Uterus (tissue), 4 donors: ENCODE data around the gene MTCL1. TPM values are rescaled to one million over a fixed set of nuclear protein-coding genes. Genes with fewer than 3 reads are reported as not detected.

ENCODE experiments used
- DNase-seq, 2 donors: peaks; one replicate each; pipeline ENCODE4 v3.0.0-alpha.2; 2019 to 2020
- H3K27ac ChIP-seq, 2 donors: fragments of 200-600 bp; sonication (generic); 1 replicate in 1 of 2; 2 replicates in 1 of 2; pipeline ENCODE4 v1.5.1; 2016 to 2018
- H3K27me3 ChIP-seq, 2 donors: fragments of 200-600 bp; sonication (generic); one replicate each; pipeline ENCODE4 v1.5.1; 2018 to 2019; ENCODE audit warnings: control low read depth in 1 of 2
- H3K36me3 ChIP-seq, 2 donors: fragments of 200-600 bp; sonication (generic); one replicate each; pipeline ENCODE4 v1.5.1; 2019; ENCODE audit warnings: control low read depth in 1 of 2
- H3K4me1 ChIP-seq, 2 donors: fragments of 200-600 bp; sonication (generic); one replicate each; pipeline ENCODE4 v1.5.1; 2018 to 2019; ENCODE audit warnings: control low read depth in 1 of 2
- H3K4me3 ChIP-seq, 2 donors: fragments of 200-600 bp; sonication (generic); 1 replicate in 1 of 2; 2 replicates in 1 of 2; pipeline ENCODE4 v1.5.1; 2018 to 2019; ENCODE audit warnings: mild to moderate bottlenecking in 1 of 2
- H3K9me3 ChIP-seq, 2 donors: fragments of 200-600 bp; sonication (generic); one replicate each; pipeline ENCODE4 v1.5.1; 2019; ENCODE audit warnings: control low read depth in 1 of 2
- POLR2A ChIP-seq, 2 donors: fragments of 450-650 bp; IDR thresholded peaks; one replicate each; pipeline ENCODE4 v1.6.1; 2016; ENCODE audit warnings: antibody characterized with exemption in 2 of 2, mild to moderate bottlenecking in 1 of 2, moderate library complexity in 1 of 2
- intact Hi-C: fragments of 100-400 bp; cut with DNase I; formaldehyde crosslinking; loops from one replicate; pipeline ENCODE4 v1.15.1; 2023; ENCODE audit warnings: low total_unique reads
- total RNA-seq, 4 donors: library from RNA; depleted of rRNA in 3 of 4; stranded (reverse); fragments of >200 nt in 3 of 4; gene quantifications; one replicate each; pipeline versions ENCODE4 v1.1.0 to v1.2.4, GENCODE V29; 2014 to 2023
- TF ChIP-seq, protein P1 (sequence below), 4 experiments: fragments of 200-600 bp in 2 of 4; fragments of 450-650 bp in 2 of 4; sonication (generic) in 2 of 4; IDR thresholded peaks; one replicate each; pipeline ENCODE4 v1.5.1; 2016 to 2019; ENCODE audit warnings: antibody characterized with exemption in 4 of 4, mild to moderate bottlenecking in 2 of 4, moderate library complexity in 1 of 4
- donor health status: DM: yes; HTN: yes; CAD: no.

MTCL1 gene
- total RNA-seq, 4 donors from 2014 or later: 8.8 to 25.9 (median 11.0) TPM; not detected in 1

DNA sequence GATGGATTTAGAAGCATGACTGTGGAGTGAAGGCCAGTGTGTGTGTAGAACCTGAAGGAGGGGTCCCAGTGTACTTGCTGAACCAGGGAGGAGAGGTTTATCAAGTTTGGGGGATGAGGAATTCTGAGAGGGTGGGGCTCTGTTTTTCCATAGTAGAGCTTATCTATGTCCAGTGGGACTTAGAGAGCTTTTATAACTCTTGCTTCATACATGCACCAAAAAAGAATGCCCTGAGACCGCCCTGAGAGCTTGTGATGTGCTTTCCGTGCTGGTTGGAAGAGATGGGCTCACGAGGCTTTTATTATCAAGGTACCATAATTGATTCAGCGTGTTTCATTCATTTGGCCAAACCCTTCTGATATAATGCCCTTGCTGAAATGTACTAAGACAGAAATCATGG is 100.2 kb downstream of the MTCL1 start:
- Histone ChIP-seq H3K4me3 (no peak overlapping the region), H3K9me3 (no peaks in the 10 kb centered on the region), H3K4me1 (no peaks in the 10 kb centered on the region), H3K27me3 (no peaks in the 10 kb centered on the region), H3K27ac (no peak overlapping the region), H3K36me3 (no peaks in the 10 kb centered on the region)
- DNase-seq: no peak
- intact Hi-C loops: no loop called here
- no peak for TF ChIP-seq POLR2A (IDR thresholded peaks at IDR 0.05)
- TF ChIP-seq, protein P1, sequence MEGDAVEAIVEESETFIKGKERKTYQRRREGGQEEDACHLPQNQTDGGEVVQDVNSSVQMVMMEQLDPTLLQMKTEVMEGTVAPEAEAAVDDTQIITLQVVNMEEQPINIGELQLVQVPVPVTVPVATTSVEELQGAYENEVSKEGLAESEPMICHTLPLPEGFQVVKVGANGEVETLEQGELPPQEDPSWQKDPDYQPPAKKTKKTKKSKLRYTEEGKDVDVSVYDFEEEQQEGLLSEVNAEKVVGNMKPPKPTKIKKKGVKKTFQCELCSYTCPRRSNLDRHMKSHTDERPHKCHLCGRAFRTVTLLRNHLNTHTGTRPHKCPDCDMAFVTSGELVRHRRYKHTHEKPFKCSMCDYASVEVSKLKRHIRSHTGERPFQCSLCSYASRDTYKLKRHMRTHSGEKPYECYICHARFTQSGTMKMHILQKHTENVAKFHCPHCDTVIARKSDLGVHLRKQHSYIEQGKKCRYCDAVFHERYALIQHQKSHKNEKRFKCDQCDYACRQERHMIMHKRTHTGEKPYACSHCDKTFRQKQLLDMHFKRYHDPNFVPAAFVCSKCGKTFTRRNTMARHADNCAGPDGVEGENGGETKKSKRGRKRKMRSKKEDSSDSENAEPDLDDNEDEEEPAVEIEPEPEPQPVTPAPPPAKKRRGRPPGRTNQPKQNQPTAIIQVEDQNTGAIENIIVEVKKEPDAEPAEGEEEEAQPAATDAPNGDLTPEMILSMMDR (IDR thresholded peaks at IDR 0.05): no peak

DNA sequence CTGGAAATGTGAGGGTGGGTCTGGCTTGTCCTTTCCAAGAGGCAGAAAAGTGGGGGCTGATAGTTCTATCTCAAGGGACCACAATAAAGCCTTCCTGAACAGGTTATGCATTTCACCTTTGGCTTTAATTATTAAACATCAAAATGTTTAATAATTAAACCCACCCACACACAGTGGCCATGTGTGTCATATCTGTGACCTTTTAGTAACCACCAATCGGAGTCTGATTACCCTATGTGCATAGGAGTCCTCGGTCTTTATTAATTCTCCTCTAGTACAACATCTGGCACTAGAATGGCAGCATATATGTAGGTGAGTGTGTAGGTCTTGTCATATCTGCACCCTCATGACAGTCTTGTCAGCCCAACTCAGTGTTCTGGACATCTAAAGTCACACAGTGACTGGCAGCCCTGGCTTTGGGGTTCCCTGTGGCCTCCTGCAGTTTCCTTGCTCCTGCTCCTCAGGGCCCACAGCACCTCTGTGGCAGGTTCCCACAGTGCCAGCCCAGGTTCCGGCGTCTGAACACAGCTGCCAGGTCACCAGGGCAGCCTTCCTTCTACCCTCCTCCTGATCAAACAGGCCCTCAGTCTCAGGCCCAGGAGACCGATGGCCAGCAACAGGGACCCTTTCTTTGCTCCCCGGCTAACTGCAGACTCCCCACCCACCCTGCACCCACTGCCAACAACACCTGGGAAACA is 100.9 kb downstream of the MTCL1 start:
- Histone ChIP-seq H3K4me3 (no peak overlapping the region), H3K36me3 (no peaks in the 10 kb centered on the region), H3K27ac (no peak overlapping the region), H3K27me3 (no peaks in the 10 kb centered on the region), H3K4me1 (no peaks in the 10 kb centered on the region), H3K9me3 (no peaks in the 10 kb centered on the region)
- intact Hi-C loops: no loop called here
- no peak for TF ChIP-seq POLR2A (IDR thresholded peaks at IDR 0.05)
- TF ChIP-seq, protein P1 (IDR thresholded peaks at IDR 0.05): no peak
- DNase-seq: no peak

GRCh38 chr18:8806798-8807487 is 101.6 kb downstream of the MTCL1 start:
- Histone ChIP-seq H3K4me3 (no peak overlapping the region), H3K9me3 (no peaks in the 10 kb centered on the region), H3K4me1 (no peaks in the 10 kb centered on the region), H3K27me3 (no peaks in the 10 kb centered on the region), H3K27ac (no peak overlapping the region), H3K36me3 (no peaks in the 10 kb centered on the region)
- DNase-seq: no peak
- TF ChIP-seq, protein P1 (IDR thresholded peaks at IDR 0.05): no peak
- TF ChIP-seq POLR2A (IDR thresholded peaks at IDR 0.05): no peak
- intact Hi-C loops: no loop called here

GRCh38 chr18:8807488-8807805 is 102.1 kb downstream of the MTCL1 start:
- Histone ChIP-seq H3K4me3 (no peak overlapping the region), H3K27ac (no peak overlapping the region), H3K4me1 (no peaks in the 10 kb centered on the region), H3K9me3 (no peaks in the 10 kb centered on the region), H3K27me3 (no peaks in the 10 kb centered on the region), H3K36me3 (no peaks in the 10 kb centered on the region)
- no peak for DNase-seq
- intact Hi-C loops: no loop called here
- TF ChIP-seq, protein P1 (IDR thresholded peaks at IDR 0.05): no peak
- no peak for TF ChIP-seq POLR2A (IDR thresholded peaks at IDR 0.05)

DNA sequence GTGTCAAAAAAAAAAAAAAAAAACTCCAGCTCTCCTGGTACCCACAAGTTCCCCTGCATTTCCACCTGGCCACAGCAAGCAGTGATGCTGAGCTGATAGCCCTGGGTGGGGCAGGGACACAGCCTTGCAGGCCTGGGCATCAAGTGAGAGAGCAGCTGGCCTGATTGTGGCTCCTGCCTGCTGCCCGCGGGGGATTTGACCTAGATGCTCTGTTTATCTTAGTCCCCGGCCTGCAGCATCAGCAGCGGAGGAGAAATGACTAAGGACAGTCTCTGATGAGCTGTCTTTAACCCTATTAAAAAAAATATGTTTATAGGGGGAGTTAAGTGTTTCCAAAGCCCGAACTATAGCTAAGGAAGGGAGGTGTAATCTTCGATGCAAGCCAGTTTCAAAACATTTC is 102.6 kb downstream of the MTCL1 start:
- no peak for DNase-seq
- Histone ChIP-seq H3K36me3 (no peaks in the 10 kb centered on the region), H3K27ac (no peak overlapping the region), H3K9me3 (no peaks in the 10 kb centered on the region), H3K4me1 (no peaks in the 10 kb centered on the region), H3K27me3 (no peaks in the 10 kb centered on the region), H3K4me3 (no peak overlapping the region)
- intact Hi-C loops: no loop called here
- TF ChIP-seq, protein P1 (IDR thresholded peaks at IDR 0.05): no peak
- no peak for TF ChIP-seq POLR2A (IDR thresholded peaks at IDR 0.05)
